Central memory CD4-positive, alpha-beta T cell (primary cell): ENCODE results near the gene PHACTR2.
"Not testable (repeated sequence)": the region's sequence is repeated elsewhere in the genome, so short reads cannot be mapped to it uniquely, and the experiment has no call there.

Experiments used
- DNase-seq: peaks from one replicate; pipeline ENCODE4 v3.0.0; 2022

The PHACTR2 gene

DNA sequence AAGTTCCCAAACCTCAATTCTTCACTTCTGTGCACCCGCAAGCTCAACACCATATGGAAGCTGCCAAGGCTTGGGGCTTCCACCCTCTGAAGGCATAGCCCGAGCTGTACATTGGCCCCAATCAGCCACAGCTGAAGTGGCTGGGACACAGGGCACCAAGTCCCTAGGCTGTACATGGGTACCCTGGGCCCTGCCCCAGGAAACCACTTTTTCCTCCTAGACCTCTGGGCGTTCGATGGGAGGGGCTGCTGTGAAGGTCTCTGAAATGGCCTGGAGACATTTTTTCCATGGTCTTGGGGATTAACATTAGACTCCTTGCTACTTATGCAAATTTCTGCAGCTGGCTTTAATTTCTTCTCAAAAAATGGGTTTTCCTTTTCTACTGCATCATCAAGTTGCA, 195.8 kb downstream of the PHACTR2 start:
- DNase-seq = not testable (repeated sequence)

DNA sequence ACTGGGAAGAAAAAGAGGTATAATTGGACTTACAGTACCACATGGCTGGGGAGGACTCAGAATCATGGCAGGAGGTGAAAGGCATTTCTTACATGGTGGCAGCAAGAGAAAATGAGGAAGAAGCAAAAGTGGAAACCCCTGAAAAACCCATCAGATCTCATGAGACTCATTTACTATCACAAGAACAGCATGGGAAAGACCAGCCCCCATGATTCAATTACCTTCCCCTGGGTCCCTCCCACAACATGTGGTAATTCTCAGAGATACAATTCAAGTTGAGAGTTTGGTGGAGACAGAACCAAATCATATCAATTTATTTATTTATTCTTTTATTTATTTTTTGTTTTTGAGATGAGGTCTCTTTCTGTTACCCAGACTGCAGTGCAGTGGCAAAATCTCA, 196.7 kb downstream of the PHACTR2 start:
- not testable (repeated sequence) for DNase-seq

DNA sequence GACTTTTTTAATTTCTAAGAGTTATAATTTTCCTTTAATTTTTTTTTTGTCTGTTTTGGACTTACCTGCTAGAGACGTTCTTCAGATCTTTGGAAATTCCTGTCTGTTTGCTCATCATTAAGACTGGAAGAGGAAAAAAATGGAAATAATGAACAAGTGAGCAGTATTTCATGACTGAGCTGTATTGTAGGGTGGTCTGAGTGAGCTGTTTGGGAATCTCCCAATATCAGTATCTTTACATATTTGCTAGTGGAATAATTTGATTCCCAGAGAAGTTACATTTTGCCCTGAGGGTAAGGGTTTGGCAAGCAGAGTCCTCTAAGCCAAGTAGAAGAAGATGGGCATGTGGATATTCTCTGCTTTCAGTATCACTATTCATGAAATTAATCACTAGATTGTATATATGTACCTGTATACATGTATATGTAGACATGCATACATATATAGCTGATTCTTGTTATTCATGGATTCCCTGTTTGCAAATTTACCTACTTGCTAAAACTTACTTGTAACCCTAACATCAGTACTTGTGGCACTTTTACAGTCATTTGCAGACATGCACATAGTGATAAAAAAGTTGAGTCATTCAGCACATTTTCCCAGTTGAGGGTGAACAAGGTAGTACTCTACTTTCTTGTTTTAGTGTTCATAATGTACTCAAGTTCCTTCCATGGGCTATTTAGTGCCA, 200.0 kb downstream of the PHACTR2 start:
- DNase-seq = no peak

DNA sequence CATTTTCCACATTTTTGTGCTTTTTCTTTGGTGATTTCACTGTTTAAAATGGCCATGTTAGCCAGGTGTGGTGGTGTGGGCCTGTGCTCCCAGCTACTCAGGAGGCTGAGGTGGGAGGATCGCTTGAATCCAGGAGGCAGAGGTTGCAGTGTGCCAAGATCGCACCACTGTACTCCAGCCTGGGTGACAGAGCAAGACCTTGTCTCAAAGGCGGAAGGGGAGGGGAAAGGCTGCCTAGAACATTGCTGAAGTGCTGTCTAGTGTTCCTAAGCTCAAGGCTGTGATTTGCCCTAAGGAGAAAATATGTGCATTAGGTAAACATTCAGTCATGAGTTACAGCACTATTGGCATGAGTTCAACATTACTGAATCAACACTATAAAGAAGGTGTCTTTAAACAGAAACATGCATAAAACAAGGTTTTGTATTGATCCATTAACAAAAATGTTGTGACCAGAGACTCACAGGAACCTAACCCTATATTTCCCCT, 200.6 kb downstream of the PHACTR2 start:
- DNase-seq = no peak

DNA sequence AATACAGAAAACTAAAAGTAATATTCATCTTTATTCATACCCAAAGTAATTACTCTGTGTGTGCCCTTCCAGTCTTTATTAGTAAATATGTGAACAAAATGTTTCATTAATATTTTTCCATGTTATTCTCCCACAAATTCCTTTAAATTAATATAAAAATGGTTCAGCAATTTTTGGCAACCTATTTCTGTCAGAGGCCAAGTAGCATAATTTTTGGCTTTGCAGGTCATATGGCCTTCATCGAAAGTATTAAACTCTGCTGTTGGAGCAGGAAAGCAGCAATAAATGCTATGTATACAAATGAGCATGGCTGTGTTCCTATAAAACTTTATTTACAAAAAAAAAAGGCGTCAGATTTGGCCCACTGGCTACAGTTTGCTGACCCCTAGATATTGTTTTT, 202.6 kb downstream of the PHACTR2 start:
- DNase-seq = no peak
